ENCODE measurements around the gene ABCG1. TPM values are rescaled to one million over a fixed set of nuclear protein-coding genes. Genes with fewer than 3 reads are reported as not detected.

Gene ABCG1
- total RNA-seq, 1 donor from 2014 or later = 39.5 TPM

GRCh38 chr21:42346441-42346840 lies 127.5 kb downstream of the ABCG1 start:
- Histone ChIP-seq H3K27ac (no peak overlapping the region), H3K27me3 (no peaks in the 10 kb centered on the region), H3K9me3 (no peaks in the 10 kb centered on the region), H3K4me3 (no peak overlapping the region), H3K36me3 (no peaks in the 10 kb centered on the region), H3K4me1 (no peaks in the 10 kb centered on the region)
- intact Hi-C loops (cut with DNase I) = no loop called here
- DNase-seq (ENCODE audit: low spot score in 2 of 2) = no peak
- TF ChIP-seq CTCF (IDR thresholded peaks at IDR 0.05) = no peak

Other genes starting within 250 kb of the ABCG1 start
- 11.1 TPM for gene ZBTB21, start 208.8 kb upstream of the ABCG1 start, total RNA-seq
- not detected for gene UMODL1, start 147.8 kb upstream of the ABCG1 start, total RNA-seq
- not detected for gene TFF3, start 96.3 kb downstream of the ABCG1 start, total RNA-seq
- gene TFF2, start 131.9 kb downstream of the ABCG1 start, total RNA-seq = not detected
- gene TFF1, start 147.4 kb downstream of the ABCG1 start, total RNA-seq = not detected
- gene TMPRSS3, start 176.9 kb downstream of the ABCG1 start, total RNA-seq = not detected
- 0.75 TPM for gene UBASH3A, start 184.8 kb downstream of the ABCG1 start, total RNA-seq